Panc1 (cell line): Measurements from ENCODE around the gene SOAT1. TPM values are rescaled to one million over a fixed set of nuclear protein-coding genes. Genes with fewer than 3 reads are reported as not detected.
A peak's percentile ranks its signal among the peaks of the same experiment; 100 is the strongest.
"Not testable (repeated sequence)": the region's sequence is repeated elsewhere in the genome, so short reads cannot be mapped to it uniquely, and the experiment has no call there.

Experiments
- ATAC-seq: fragments of 200-7000 bp; cut with Tn5 transposase; 2 replicates; pipeline ENCODE4 v1.9.1; 2020; ENCODE audit warnings: mild to moderate bottlenecking, moderate library complexity
- Bru-seq: library from RNA; stranded (reverse); fragments of 400-500 nt; gene quantifications from one replicate; lab custom pipeline; 2021; lab: Mats Ljungman, UMichigan
- BruChase-seq, 2 experiments: library from RNA; stranded (reverse); fragments of 400-500 nt; gene quantifications; one replicate each; lab custom pipeline; 2021; lab: Mats Ljungman, UMichigan
- BruUV-seq: library from RNA; stranded (reverse); fragments of 400-500 nt; replicated peaks from 2 replicates; lab custom pipeline; 2021; lab: Mats Ljungman, UMichigan
- CTCF ChIA-PET: fragments of 300-600 bp; sonication (Branson Sonifier 250); formaldehyde crosslinking; loops from one replicate; lab custom pipeline; 2022; ENCODE audit warnings: antibody characterized with exemption; lab: Charles Lee
- POLR2A ChIA-PET: fragments of 300-600 bp; sonication (Branson Sonifier 250); formaldehyde crosslinking; loops from one replicate; lab custom pipeline; 2022; ENCODE audit warnings: antibody characterized with exemption; lab: Charles Lee
- DNase-seq: peaks from one replicate; pipeline ENCODE4 v3.0.0-alpha.2; 2010; ENCODE audit warnings: low read depth, low spot score
- H3K27ac ChIP-seq: 2 replicates; pipeline ENCODE4 v1.5.1; 2011; ENCODE audit warnings: mild to moderate bottlenecking, low read length, inconsistent platforms
- H3K27me3 ChIP-seq: fragments of 200-500 bp; sonication (Bioruptor generic); 2 replicates; pipeline ENCODE4 v1.6.0; 2014; ENCODE audit warnings: low read length, inconsistent platforms; ENCODE audit not compliant: control insufficient read depth, insufficient read depth
- H3K36me3 ChIP-seq: fragments of 200-500 bp; sonication (Bioruptor generic); 2 replicates; pipeline ENCODE4 v1.5.1; 2014; ENCODE audit warnings: inconsistent platforms, mild to moderate bottlenecking, low read length, moderate library complexity; ENCODE audit not compliant: control insufficient read depth, insufficient read depth
- H3K4me1 ChIP-seq: 2 replicates; pipeline ENCODE4 v1.5.1; 2011; ENCODE audit warnings: inconsistent platforms, mild to moderate bottlenecking, low read length, moderate library complexity; ENCODE audit not compliant: control insufficient read depth, insufficient read depth
- H3K4me3 ChIP-seq, 2 experiments: 2 replicates each; pipeline ENCODE4 v1.5.1; 2011 to 2012; ENCODE audit warnings: low read depth in 2 of 2, low read length in 2 of 2, mild to moderate bottlenecking in 2 of 2, inconsistent platforms in 1 of 2, moderate library complexity in 1 of 2
- H3K9me3 ChIP-seq: fragments of 200-500 bp; sonication (Bioruptor generic); 2 replicates; pipeline ENCODE4 v1.5.1; 2014; ENCODE audit warnings: low read depth, mild to moderate bottlenecking, inconsistent platforms, low read length, moderate library complexity; ENCODE audit not compliant: control insufficient read depth, insufficient read depth
- POLR2AphosphoS5 ChIP-seq: IDR thresholded peaks from 2 replicates; pipeline ENCODE4 v1.6.1; 2012; ENCODE audit warnings: mild to moderate bottlenecking, low read depth, low read length, moderate library complexity
- SIN3A ChIP-seq: IDR thresholded peaks from 2 replicates; pipeline ENCODE4 v1.6.1; 2012; ENCODE audit warnings: low read depth, mild to moderate bottlenecking, low read length, moderate library complexity, borderline replicate concordance; ENCODE audit not compliant: insufficient read depth
- TCF7L2 ChIP-seq: IDR thresholded peaks from 2 replicates; pipeline ENCODE4 v1.6.1; 2011; ENCODE audit warnings: mild to moderate bottlenecking, low read depth, low read length, inconsistent platforms
- in situ Hi-C: cut with HindIII; loops from 2 replicates; pipeline ENCODE4 v1.10.0; 2016; ENCODE audit warnings: low sequenced_read_pairs, low pct_unique_long_range_greater_than_20kb
- intact Hi-C: fragments of 100-400 bp; cut with micrococcal nuclease; formaldehyde crosslinking; loops from one replicate; pipeline ENCODE4 v1.10.0; 2022; ENCODE audit not compliant: unreplicated experiment
- long read RNA-seq: library from polyadenylated mRNA; unstranded; transcript quantifications from one replicate; pipeline ENCODE4 v2.0.0, GENCODE V29; 2021; ENCODE audit not compliant: unreplicated experiment
- polyA plus RNA-seq: library from polyadenylated mRNA; unstranded; fragments of >200 nt; gene quantifications from one replicate; pipeline ENCODE4 v1.2.1, GENCODE V29; 2012; ENCODE audit warnings: missing spikeins; ENCODE audit not compliant: insufficient read length
- total RNA-seq: library from RNA; stranded (reverse); gene quantifications from one replicate; pipeline ENCODE4 v1.2.1, GENCODE V29; 2021; ENCODE audit not compliant: unreplicated experiment
- TF ChIP-seq, protein P1 (sequence below), 2 experiments: IDR thresholded peaks; 2 replicates each; pipeline ENCODE4 v1.6.1; 2011 to 2012; ENCODE audit warnings: low read depth in 2 of 2, control low read depth in 1 of 2, low read length in 1 of 2, mild to moderate bottlenecking in 1 of 2, moderate library complexity in 1 of 2; ENCODE audit not compliant: insufficient read depth in 1 of 2
- TF ChIP-seq, protein P2 (sequence below): fragments of 450-650 bp; IDR thresholded peaks from 2 replicates; pipeline ENCODE4 v1.5.1; 2017; ENCODE audit warnings: mild to moderate bottlenecking

SOAT1 gene
- total RNA-seq: 57.2 TPM
- 13.3 TPM for polyA plus RNA-seq
- percentile 82 among the genes with signal in this experiment for Bru-seq, nascent RNA
- percentile 83 among the genes with signal in this experiment for BruChase-seq, experiment 1, labeled RNA remaining after a 2-hour chase
- percentile 90 among the genes with signal in this experiment for BruChase-seq, experiment 2, labeled RNA remaining after a 6-hour chase
- long read RNA-seq, full-length matches to known transcripts: 122 of 142 reads
- long read RNA-seq, partial matches to known transcripts: 8 of 142 reads
- long read RNA-seq, other reads (novel, unspliced or antisense): 12 of 142 reads

DNA sequence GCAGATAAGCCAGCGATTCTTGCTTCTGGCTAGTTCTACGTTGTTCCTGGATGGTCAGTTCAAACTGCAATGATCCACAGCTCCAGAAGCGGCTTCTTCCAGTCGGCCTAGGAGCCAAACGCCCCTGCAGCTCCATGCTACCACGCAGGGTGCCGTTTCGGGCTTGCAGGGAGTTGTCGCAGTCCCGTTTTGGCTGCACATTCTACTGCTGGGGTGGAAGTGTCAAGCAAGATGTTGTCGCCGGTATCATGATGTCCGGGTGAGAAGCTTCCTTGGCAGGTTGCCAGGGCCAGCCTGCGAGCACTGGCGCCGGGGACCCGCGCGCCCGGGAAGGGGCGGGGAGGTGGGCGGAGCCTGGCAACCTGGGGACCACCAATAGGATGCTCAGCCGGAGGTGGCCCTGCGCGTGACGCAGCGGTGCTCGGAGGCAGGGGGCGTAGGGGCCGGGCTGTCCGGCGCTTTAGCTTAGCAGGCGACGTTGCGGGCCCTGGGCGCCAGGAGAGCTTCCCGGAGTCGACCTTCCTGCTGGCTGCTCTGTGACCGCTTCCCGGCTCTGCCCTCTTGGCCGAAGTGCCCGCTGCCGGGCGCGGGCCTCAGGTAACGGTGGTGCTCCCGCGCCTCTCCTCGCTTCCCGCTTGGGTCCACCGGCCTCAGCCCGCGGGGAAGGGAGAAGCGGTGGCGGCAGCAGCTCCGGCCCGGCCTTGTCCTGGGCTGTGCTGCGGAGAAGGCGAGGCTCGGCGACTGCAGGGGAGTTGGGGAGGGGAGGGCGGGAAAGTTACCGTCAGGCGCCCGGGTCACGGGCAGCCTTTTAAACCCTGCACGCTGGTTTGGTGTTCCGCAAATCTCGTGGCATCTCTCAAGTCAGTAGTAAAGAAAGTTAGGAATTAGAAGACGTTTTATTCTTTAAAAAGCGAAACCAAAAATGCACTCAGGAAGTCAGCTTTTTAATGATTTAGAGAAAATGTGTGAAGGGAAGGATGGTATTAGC lies at the start of gene SOAT1:
SOAT1 (plus strand) TSS at position 458 of the 988 bp plus-strand sequence. CDS start 8,888 bp downstream, outside the sequence.
- H3K27ac ChIP-seq: peak within 1 kb of the TSS; percentile 90
- CTCF ChIA-PET: interaction anchor here (0.6 to 1.4 kb wide), 4 partner anchors 42 to 250 kb away, joined by 3 to 8 read pairs (median 3); no protein-coding TSS in a partner anchor
- no peaks in the 10 kb centered on the region for H3K9me3 ChIP-seq
- POLR2A ChIA-PET: interaction anchor here (0.6 kb wide), 4 partner anchors 39 to 163 kb away, joined by 4 to 6 read pairs (median 4); no protein-coding TSS in a partner anchor
- ATAC-seq (peak; percentile 98), DNase-seq (peak; percentile 43)
- peaks cover 23% of the 10 kb centered on the region for H3K4me1 ChIP-seq
- H3K36me3 ChIP-seq: no peaks in the 10 kb centered on the region
- no peak; the same call in none of the 2 replicates for TF ChIP-seq SIN3A
- no peak for TF ChIP-seq TCF7L2
- peak; percentile 49; the same call in 1 of the 2 replicates for TF ChIP-seq POLR2AphosphoS5
- TF ChIP-seq, protein P1, sequence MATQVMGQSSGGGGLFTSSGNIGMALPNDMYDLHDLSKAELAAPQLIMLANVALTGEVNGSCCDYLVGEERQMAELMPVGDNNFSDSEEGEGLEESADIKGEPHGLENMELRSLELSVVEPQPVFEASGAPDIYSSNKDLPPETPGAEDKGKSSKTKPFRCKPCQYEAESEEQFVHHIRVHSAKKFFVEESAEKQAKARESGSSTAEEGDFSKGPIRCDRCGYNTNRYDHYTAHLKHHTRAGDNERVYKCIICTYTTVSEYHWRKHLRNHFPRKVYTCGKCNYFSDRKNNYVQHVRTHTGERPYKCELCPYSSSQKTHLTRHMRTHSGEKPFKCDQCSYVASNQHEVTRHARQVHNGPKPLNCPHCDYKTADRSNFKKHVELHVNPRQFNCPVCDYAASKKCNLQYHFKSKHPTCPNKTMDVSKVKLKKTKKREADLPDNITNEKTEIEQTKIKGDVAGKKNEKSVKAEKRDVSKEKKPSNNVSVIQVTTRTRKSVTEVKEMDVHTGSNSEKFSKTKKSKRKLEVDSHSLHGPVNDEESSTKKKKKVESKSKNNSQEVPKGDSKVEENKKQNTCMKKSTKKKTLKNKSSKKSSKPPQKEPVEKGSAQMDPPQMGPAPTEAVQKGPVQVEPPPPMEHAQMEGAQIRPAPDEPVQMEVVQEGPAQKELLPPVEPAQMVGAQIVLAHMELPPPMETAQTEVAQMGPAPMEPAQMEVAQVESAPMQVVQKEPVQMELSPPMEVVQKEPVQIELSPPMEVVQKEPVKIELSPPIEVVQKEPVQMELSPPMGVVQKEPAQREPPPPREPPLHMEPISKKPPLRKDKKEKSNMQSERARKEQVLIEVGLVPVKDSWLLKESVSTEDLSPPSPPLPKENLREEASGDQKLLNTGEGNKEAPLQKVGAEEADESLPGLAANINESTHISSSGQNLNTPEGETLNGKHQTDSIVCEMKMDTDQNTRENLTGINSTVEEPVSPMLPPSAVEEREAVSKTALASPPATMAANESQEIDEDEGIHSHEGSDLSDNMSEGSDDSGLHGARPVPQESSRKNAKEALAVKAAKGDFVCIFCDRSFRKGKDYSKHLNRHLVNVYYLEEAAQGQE (IDR thresholded peaks at IDR 0.05; ENCODE audit: insufficient read depth in 1 of 2, low read depth in 2 of 2, low read length in 1 of 2): 0 out of 4 replicates have a peak, but pooled peaks of 1 of the 2 experiments have one; percentile 34
- BruUV-seq: no TSS peak
- H3K4me3 ChIP-seq: peak within 1 kb of the TSS; percentile 69 to 79
- in situ Hi-C loops (no loop called here), intact Hi-C loops (loop anchor here (2.0 to 5.0 kb wide), 2 partner anchors 173 to 211 kb away; partner anchors contain the start of gene TOR3A)
- H3K27me3 ChIP-seq: no peaks in the 10 kb centered on the region

DNA sequence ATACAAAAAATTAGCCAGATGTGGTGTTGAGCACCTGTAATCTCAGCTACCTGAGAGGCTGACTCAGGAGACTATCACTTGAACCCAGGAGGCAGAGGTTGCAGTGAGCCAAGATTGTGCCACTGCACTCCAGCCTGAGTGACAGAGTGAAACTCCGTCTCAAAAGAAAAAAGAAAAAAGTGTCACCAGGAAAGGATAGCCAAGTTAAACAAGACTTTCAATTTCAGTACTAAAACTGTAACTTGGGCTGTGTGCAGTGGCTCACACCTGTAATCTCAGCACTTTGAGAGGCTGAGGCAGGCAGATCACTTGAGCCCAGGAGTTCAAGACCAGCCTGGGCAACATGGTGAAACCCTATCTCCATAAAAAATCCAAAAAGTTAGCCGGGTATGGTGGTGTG lies 48.2 kb upstream of the SOAT1 start:
- H3K9me3 ChIP-seq, BruUV-seq, H3K36me3 ChIP-seq, intact Hi-C loops, DNase-seq, H3K4me1 ChIP-seq, CTCF ChIA-PET, H3K27ac ChIP-seq, H3K4me3 ChIP-seq, ATAC-seq, POLR2A ChIA-PET, H3K27me3 ChIP-seq, in situ Hi-C loops: not testable (repeated sequence)

DNA sequence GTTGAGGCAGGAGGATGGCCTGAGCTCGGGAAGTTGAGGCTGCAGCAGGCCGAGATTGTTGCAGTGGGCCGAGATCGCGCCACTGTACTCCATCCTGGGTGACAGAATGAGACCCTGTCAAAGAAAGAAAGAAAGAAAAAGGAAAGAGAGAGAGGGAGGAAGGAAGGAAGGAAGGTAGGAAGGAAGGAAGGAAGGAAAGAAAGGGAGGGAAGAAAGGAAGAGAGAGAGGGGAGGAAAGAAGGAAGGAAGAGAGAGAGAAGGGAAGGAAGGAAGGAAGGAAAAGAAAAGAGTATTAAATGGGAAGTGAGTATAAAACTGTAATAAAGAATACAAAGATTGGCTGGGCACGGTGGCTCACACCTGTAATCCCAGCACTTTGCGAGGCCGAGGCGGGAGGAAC lies 45.7 kb upstream of the SOAT1 start:
- CTCF ChIA-PET: interaction anchor here (0.7 kb wide), 2 partner anchors 122 to 562 kb away, joined by 6 to 9 read pairs; no protein-coding TSS in a partner anchor
- POLR2A ChIA-PET: no interaction called here

More for the DNA sequence above, 45.7 kb upstream of the SOAT1 start:
- intact Hi-C loops (no loop called here), in situ Hi-C loops (no loop called here)
- BruUV-seq: no TSS peak
- DNase-seq: no peak
- Histone ChIP-seq H3K9me3 (no peaks in the 10 kb centered on the region), H3K27ac (no peak overlapping the region), H3K4me3 (no peak overlapping the region), H3K27me3 (no peaks in the 10 kb centered on the region), H3K36me3 (no peaks in the 10 kb centered on the region), H3K4me1 (no peaks in the 10 kb centered on the region)
- TF ChIP-seq POLR2AphosphoS5 (no peak), TCF7L2 (no peak), SIN3A (no peak)
- TF ChIP-seq, protein P1 (IDR thresholded peaks at IDR 0.05; ENCODE audit: insufficient read depth in 1 of 2, low read depth in 2 of 2, low read length in 1 of 2): no peak
- TF ChIP-seq, protein P2, sequence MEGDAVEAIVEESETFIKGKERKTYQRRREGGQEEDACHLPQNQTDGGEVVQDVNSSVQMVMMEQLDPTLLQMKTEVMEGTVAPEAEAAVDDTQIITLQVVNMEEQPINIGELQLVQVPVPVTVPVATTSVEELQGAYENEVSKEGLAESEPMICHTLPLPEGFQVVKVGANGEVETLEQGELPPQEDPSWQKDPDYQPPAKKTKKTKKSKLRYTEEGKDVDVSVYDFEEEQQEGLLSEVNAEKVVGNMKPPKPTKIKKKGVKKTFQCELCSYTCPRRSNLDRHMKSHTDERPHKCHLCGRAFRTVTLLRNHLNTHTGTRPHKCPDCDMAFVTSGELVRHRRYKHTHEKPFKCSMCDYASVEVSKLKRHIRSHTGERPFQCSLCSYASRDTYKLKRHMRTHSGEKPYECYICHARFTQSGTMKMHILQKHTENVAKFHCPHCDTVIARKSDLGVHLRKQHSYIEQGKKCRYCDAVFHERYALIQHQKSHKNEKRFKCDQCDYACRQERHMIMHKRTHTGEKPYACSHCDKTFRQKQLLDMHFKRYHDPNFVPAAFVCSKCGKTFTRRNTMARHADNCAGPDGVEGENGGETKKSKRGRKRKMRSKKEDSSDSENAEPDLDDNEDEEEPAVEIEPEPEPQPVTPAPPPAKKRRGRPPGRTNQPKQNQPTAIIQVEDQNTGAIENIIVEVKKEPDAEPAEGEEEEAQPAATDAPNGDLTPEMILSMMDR: no peak
- ATAC-seq: no peak
